Mucosa of rectum (tissue), 2 donors: ENCODE results near the gene YPEL4.

Source experiments
- H3K27ac ChIP-seq, 2 donors: one replicate each; pipeline ENCODE4 v1.7.0; 2013; ENCODE audit warnings: inconsistent platforms in 2 of 2, low read depth in 2 of 2, low read length in 2 of 2
- H3K27me3 ChIP-seq, 2 donors: one replicate each; pipeline ENCODE4 v1.7.0; 2013; ENCODE audit warnings: low read length in 2 of 2; ENCODE audit not compliant: control insufficient read depth in 2 of 2, insufficient read depth in 2 of 2
- H3K36me3 ChIP-seq, 2 donors: one replicate each; pipeline ENCODE4 v1.7.0; 2013; ENCODE audit warnings: low read length in 2 of 2; ENCODE audit not compliant: control insufficient read depth in 2 of 2, insufficient read depth in 2 of 2
- H3K4me1 ChIP-seq, 2 donors: one replicate each; pipeline ENCODE4 v1.7.0; 2013; ENCODE audit warnings: low read length in 2 of 2, mild to moderate bottlenecking in 1 of 2; ENCODE audit not compliant: control insufficient read depth in 2 of 2, insufficient read depth in 2 of 2
- H3K4me3 ChIP-seq, 2 donors: one replicate each; pipeline ENCODE4 v1.7.0; 2013; ENCODE audit warnings: low read length in 2 of 2
- H3K9ac ChIP-seq, 2 donors: one replicate each; pipeline ENCODE4 v1.7.0; 2013; ENCODE audit warnings: low read length in 2 of 2, low read depth in 1 of 2, mild to moderate bottlenecking in 1 of 2
- H3K9me3 ChIP-seq, 2 donors: one replicate each; pipeline ENCODE4 v1.7.0; 2013; ENCODE audit warnings: low read length in 2 of 2; ENCODE audit not compliant: control insufficient read depth in 2 of 2
- donor health status: healthy.
- donor health status: Normal muscosa, but diverticular disease.

YPEL4 gene

GRCh38 chr11:57667736-57668433 lies 18.2 kb upstream of the YPEL4 start, which contains the start of gene ZDHHC5:
TSS of gene ZDHHC5 (plus strand) at chr11:57668114. CDS start at chr11:57673091, 4,977 bp downstream.
- H3K4me1 ChIP-seq = peaks cover 14 to 21% of the 10 kb centered on the region in 2 donors

GRCh38 chr11:57667117-57667735 lies 17.5 kb upstream of the YPEL4 start:
- Histone ChIP-seq H3K4me3 (peak overlapping the region; percentile 85 to 99), H3K9ac (peak overlapping the region; percentile 98 to 99), H3K27ac (peak overlapping the region; percentile 99), H3K4me1 (peaks cover 14 to 21% of the 10 kb centered on the region in 2 donors), H3K9me3 (no peaks in the 10 kb centered on the region), H3K27me3 (no peaks in the 10 kb centered on the region), H3K36me3 (peaks cover 12 to 16% of the 10 kb centered on the region in 2 donors)

More at GRCh38 chr11:57667736-57668433, 18.2 kb upstream of the YPEL4 start, which contains the start of gene ZDHHC5:
- peak within 1 kb of the TSS; percentile 98 to 99 for H3K9ac ChIP-seq
- peaks cover 13 to 19% of the 10 kb centered on the region in 2 donors for H3K36me3 ChIP-seq
- H3K27me3 ChIP-seq = no peaks in the 10 kb centered on the region
- peak within 1 kb of the TSS; percentile 99 for H3K27ac ChIP-seq
- H3K4me3 ChIP-seq = peak within 1 kb of the TSS; percentile 85 to 99
- H3K9me3 ChIP-seq = no peaks in the 10 kb centered on the region

GRCh38 chr11:57663975-57664374 lies 14.3 kb upstream of the YPEL4 start:
- H3K4me1 ChIP-seq = peaks cover 6 to 7% of the 10 kb centered on the region in 2 donors
- no peak overlapping the region for H3K9ac ChIP-seq
- no peaks in the 10 kb centered on the region for H3K9me3 ChIP-seq
- no peak overlapping the region for H3K4me3 ChIP-seq
- no peaks in the 10 kb centered on the region for H3K27me3 ChIP-seq
- peaks cover 25 to 30% of the 10 kb centered on the region in 2 donors for H3K36me3 ChIP-seq
- H3K27ac ChIP-seq = no peak overlapping the region

GRCh38 chr11:57662893-57663292 lies 13.2 kb upstream of the YPEL4 start:
- H3K4me3 ChIP-seq = no peak overlapping the region
- no peaks in the 10 kb centered on the region for H3K27me3 ChIP-seq
- H3K27ac ChIP-seq = no peak overlapping the region
- peaks cover 25 to 30% of the 10 kb centered on the region in 2 donors for H3K36me3 ChIP-seq
- H3K9me3 ChIP-seq = no peaks in the 10 kb centered on the region
- H3K4me1 ChIP-seq = peaks cover 8 to 11% of the 10 kb centered on the region in 2 donors
- no peak overlapping the region for H3K9ac ChIP-seq

GRCh38 chr11:57659669-57660068 lies 10.0 kb upstream of the YPEL4 start:
- peaks cover 25 to 30% of the 10 kb centered on the region in 2 donors for H3K36me3 ChIP-seq
- no peaks in the 10 kb centered on the region for H3K9me3 ChIP-seq
- H3K27me3 ChIP-seq = no peaks in the 10 kb centered on the region
- H3K4me1 ChIP-seq = peaks cover 12 to 14% of the 10 kb centered on the region in 2 donors
- H3K9ac ChIP-seq = no peak overlapping the region
- H3K27ac ChIP-seq = no peak overlapping the region
- H3K4me3 ChIP-seq = no peak overlapping the region

GRCh38 chr11:57658023-57658361 lies 8.3 kb upstream of the YPEL4 start:
- Histone ChIP-seq H3K9ac (peak overlapping the region; percentile 67 to 84), H3K27me3 (no peaks in the 10 kb centered on the region), H3K9me3 (no peaks in the 10 kb centered on the region), H3K4me3 (peak overlapping the region; percentile 94 to 99), H3K36me3 (peaks cover 25 to 30% of the 10 kb centered on the region in 2 donors), H3K27ac (peak overlapping the region; percentile 20 to 68), H3K4me1 (peaks cover 12 to 14% of the 10 kb centered on the region in 2 donors)

GRCh38 chr11:57657194-57658022 lies 7.7 kb upstream of the YPEL4 start, which contains the start of gene CLP1:
TSS of gene CLP1 (plus strand) at chr11:57657762. CDS start at chr11:57659477, 1,715 bp downstream.
- Histone ChIP-seq H3K4me1 (peaks cover 12 to 14% of the 10 kb centered on the region in 2 donors), H3K36me3 (peaks cover 20 to 27% of the 10 kb centered on the region in 2 donors), H3K9me3 (no peaks in the 10 kb centered on the region), H3K9ac (peak within 1 kb of the TSS; percentile 87 to 88), H3K27me3 (no peaks in the 10 kb centered on the region), H3K27ac (peak within 1 kb of the TSS; percentile 83 to 90), H3K4me3 (peak within 1 kb of the TSS; percentile 94 to 99)

GRCh38 chr11:57656885-57657193 lies 7.1 kb upstream of the YPEL4 start:
- Histone ChIP-seq H3K27me3 (no peaks in the 10 kb centered on the region), H3K9me3 (no peaks in the 10 kb centered on the region), H3K4me1 (peaks cover 12 to 14% of the 10 kb centered on the region in 2 donors), H3K4me3 (peak overlapping the region; percentile 94 to 99), H3K27ac (peak overlapping the region; percentile 83 to 90), H3K9ac (peak overlapping the region; percentile 87 to 88), H3K36me3 (peaks cover 19 to 24% of the 10 kb centered on the region in 2 donors)

GRCh38 chr11:57653163-57653562 lies 3.5 kb upstream of the YPEL4 start:
- no peak overlapping the region for H3K27ac ChIP-seq
- peaks cover 13 to 17% of the 10 kb centered on the region in 2 donors for H3K27me3 ChIP-seq

More at GRCh38 chr11:57653163-57653562, 3.5 kb upstream of the YPEL4 start:
- Histone ChIP-seq H3K9me3 (no peaks in the 10 kb centered on the region), H3K4me1 (peaks cover 11 to 19% of the 10 kb centered on the region in 2 donors), H3K36me3 (no peaks in the 10 kb centered on the region), H3K4me3 (no peak overlapping the region), H3K9ac (no peak overlapping the region)
